ENCODE results near the gene CEP295NL.
"Not testable (repeated sequence)": the region's sequence is repeated elsewhere in the genome, so short reads cannot be mapped to it uniquely, and the experiment has no call there.

Gene CEP295NL

GRCh38 chr17:78925662-78926555 is 22.9 kb upstream of the CEP295NL start:
- DNase-seq, result no peak

GRCh38 chr17:78925234-78925633 is 22.2 kb upstream of the CEP295NL start, which contains the start of gene TIMP2:
Gene TIMP2, minus strand, starts transcription at chr17:78925387. Its CDS starts 299 bp downstream, at chr17:78925088.
- peak; percentile 77 for DNase-seq

- DNase-seq, result no peak
Measured at GRCh38 chr17:78924481-78925151, 21.6 kb upstream of the CEP295NL start.

- DNase-seq, result no peak
Measured at GRCh38 chr17:78923660-78924453, 20.9 kb upstream of the CEP295NL start.

GRCh38 chr17:78922816-78923498 is 20.0 kb upstream of the CEP295NL start:
- no peak for DNase-seq

- DNase-seq, result no peak
Measured at GRCh38 chr17:78921437-78921971, 18.5 kb upstream of the CEP295NL start.

- no peak for DNase-seq
Measured at GRCh38 chr17:78920528-78920927, 17.5 kb upstream of the CEP295NL start.

GRCh38 chr17:78919861-78920450 is 17.0 kb upstream of the CEP295NL start:
- no peak for DNase-seq

GRCh38 chr17:78918979-78919378 is 16.0 kb upstream of the CEP295NL start:
- no peak for DNase-seq

- DNase-seq, result no peak
Measured at GRCh38 chr17:78917451-78918275, 14.7 kb upstream of the CEP295NL start.

GRCh38 chr17:78915872-78916632 is 13.1 kb upstream of the CEP295NL start:
- DNase-seq, result no peak

- DNase-seq, result no peak
Measured at GRCh38 chr17:78913115-78913514, 10.1 kb upstream of the CEP295NL start.

GRCh38 chr17:78912082-78912481 is 9.1 kb upstream of the CEP295NL start:
- DNase-seq, result no peak

GRCh38 chr17:78911543-78911942 is 8.5 kb upstream of the CEP295NL start:
- not testable (repeated sequence) for DNase-seq

- no peak for DNase-seq
Measured at GRCh38 chr17:78910497-78911284, 7.7 kb upstream of the CEP295NL start.

- DNase-seq, result no peak
Measured at GRCh38 chr17:78908426-78908825, 5.4 kb upstream of the CEP295NL start.

- peak; percentile 40 for DNase-seq
Measured at GRCh38 chr17:78905541-78905940, 2.5 kb upstream of the CEP295NL start.

GRCh38 chr17:78905116-78905515 is 2.1 kb upstream of the CEP295NL start:
- no peak for DNase-seq

GRCh38 chr17:78904371-78904770 is 1.4 kb upstream of the CEP295NL start:
- no peak for DNase-seq
